Spleen (tissue), 11 donors: ENCODE results near the gene CROCC. TPM values are rescaled to one million over a fixed set of nuclear protein-coding genes. Genes with fewer than 3 reads are reported as not detected.
"Not testable (repeated sequence)": the region's sequence is repeated elsewhere in the genome, so short reads cannot be mapped to it uniquely, and the experiment has no call there.

Experiments used
- DNase-seq: peaks from one replicate; pipeline ENCODE4 v3.0.0-alpha.2; 2020
- H3K27ac ChIP-seq, 8 donors: fragments of 200-600 bp; sonication (generic) in 7 of 8; 1 replicate in 4 of 8; 2 replicates in 4 of 8; pipeline versions ENCODE4 v1.5.0 to v1.8.0; 2016 to 2021; ENCODE audit warnings: inconsistent platforms in 4 of 8, mild to moderate bottlenecking in 4 of 8, moderate library complexity in 1 of 8
- H3K27me3 ChIP-seq, 7 donors: fragments of 200-600 bp; sonication (generic) in 6 of 7; replicated peaks in 1 of 7; 1 replicate in 4 of 7; 2 replicates in 3 of 7; pipeline versions ENCODE4 v1.5.0 to v1.8.0; 2016 to 2021; ENCODE audit warnings: inconsistent platforms in 3 of 7, mild to moderate bottlenecking in 1 of 7
- H3K36me3 ChIP-seq, 6 donors: fragments of 200-600 bp; sonication (generic) in 5 of 6; 1 replicate in 4 of 6; 2 replicates in 2 of 6; pipeline versions ENCODE4 v1.5.0 to v1.8.0; 2016 to 2021; ENCODE audit warnings: inconsistent platforms in 2 of 6
- H3K4me1 ChIP-seq, 6 donors: fragments of 200-600 bp; sonication (generic) in 5 of 6; 1 replicate in 3 of 6; 2 replicates in 3 of 6; pipeline versions ENCODE4 v1.5.0 to v1.8.0; 2016 to 2021; ENCODE audit warnings: inconsistent platforms in 3 of 6
- H3K4me3 ChIP-seq, 8 donors: fragments of 200-600 bp; sonication (generic) in 7 of 8; 1 replicate in 4 of 8; 2 replicates in 4 of 8; pipeline versions ENCODE4 v1.5.0 to v1.8.0; 2016 to 2021; ENCODE audit warnings: inconsistent platforms in 4 of 8, mild to moderate bottlenecking in 4 of 8, moderate library complexity in 2 of 8
- H3K9me3 ChIP-seq, 8 donors: fragments of 200-600 bp; sonication (generic) in 7 of 8; 1 replicate in 4 of 8; 2 replicates in 4 of 8; pipeline versions ENCODE4 v1.5.0 to v1.8.0; 2016 to 2021; ENCODE audit warnings: inconsistent platforms in 4 of 8
- POLR2A ChIP-seq, 3 donors: fragments of 450-650 bp; IDR thresholded peaks; one replicate each; pipeline ENCODE4 v1.5.1; 2017; ENCODE audit warnings: antibody characterized with exemption in 3 of 3, mild to moderate bottlenecking in 1 of 3
- POLR2AphosphoS5 ChIP-seq, 3 donors: sonication (generic); formaldehyde crosslinking; IDR thresholded peaks; one replicate each; pipeline ENCODE4 v1.5.1; 2017; ENCODE audit warnings: antibody characterized with exemption in 3 of 3
- WGBS, 5 donors: extraction: QIAGEN DNeasy Blood & Tissue Kit in 3 of 5; methylation state at CpG; one replicate each; pipeline versions ENCODE4 v1.1.5 to v1.1.7; 2013 to 2018; 5-methylcytosine and 5-hydroxymethylcytosine counted together
- intact Hi-C: fragments of 100-400 bp; cut with DNase I; formaldehyde crosslinking; loops from one replicate; pipeline ENCODE4 v1.15.0; 2023; ENCODE audit warnings: low total_unique reads
- polyA plus RNA-seq, 3 donors: library from polyadenylated mRNA; stranded (reverse); fragments of 200-250 nt; gene quantifications; one replicate each; pipeline ENCODE4 v1.2.1, GENCODE V29; 2013
- total RNA-seq, 7 donors: library from RNA; depleted of rRNA in 3 of 7; stranded (reverse); fragments of >200 nt in 3 of 7; fragmentation: NEBNext Ultra II Directional in 4 of 7; extraction: Animal tissue kit (Norgen Biotek cat#: 25700) in 4 of 7; gene quantifications; one replicate each; pipeline versions ENCODE4 v1.1.0 to v1.2.1, GENCODE V29; 2016 to 2021
- TF ChIP-seq, protein P1 (sequence below), 11 experiments: fragments of 200-600 bp in 7 of 11; fragments of 450-650 bp in 4 of 11; sonication (generic) in 4 of 11; IDR thresholded peaks in 8 of 11; conservative IDR thresholded peaks in 3 of 11; 1 replicate in 7 of 11; 2 replicates in 4 of 11; pipeline versions ENCODE4 v1.4.0 to v1.8.0; 2016 to 2021; ENCODE audit warnings: antibody characterized with exemption in 11 of 11, inconsistent platforms in 4 of 11, mild to moderate bottlenecking in 1 of 11
- donor health status: healthy with polysubstance abuse.
- donor health status: DM: no; HTN: no; CAD: no; lungs with moderate emphysema.
- donor health status: DM: no; HTN: no; CAD: no.
- donor health status: Bipolar disorder and iron deficiency.
- donor health status: healthy.
- donor health status: DM: no; HTN: no; CAD: no.
- donor health status: DM: yes; HTN: yes; CAD: no.

Gene CROCC
- total and polyA plus RNA-seq, 10 donors = 14.5 to 55.4 (median 30.7) TPM

DNA sequence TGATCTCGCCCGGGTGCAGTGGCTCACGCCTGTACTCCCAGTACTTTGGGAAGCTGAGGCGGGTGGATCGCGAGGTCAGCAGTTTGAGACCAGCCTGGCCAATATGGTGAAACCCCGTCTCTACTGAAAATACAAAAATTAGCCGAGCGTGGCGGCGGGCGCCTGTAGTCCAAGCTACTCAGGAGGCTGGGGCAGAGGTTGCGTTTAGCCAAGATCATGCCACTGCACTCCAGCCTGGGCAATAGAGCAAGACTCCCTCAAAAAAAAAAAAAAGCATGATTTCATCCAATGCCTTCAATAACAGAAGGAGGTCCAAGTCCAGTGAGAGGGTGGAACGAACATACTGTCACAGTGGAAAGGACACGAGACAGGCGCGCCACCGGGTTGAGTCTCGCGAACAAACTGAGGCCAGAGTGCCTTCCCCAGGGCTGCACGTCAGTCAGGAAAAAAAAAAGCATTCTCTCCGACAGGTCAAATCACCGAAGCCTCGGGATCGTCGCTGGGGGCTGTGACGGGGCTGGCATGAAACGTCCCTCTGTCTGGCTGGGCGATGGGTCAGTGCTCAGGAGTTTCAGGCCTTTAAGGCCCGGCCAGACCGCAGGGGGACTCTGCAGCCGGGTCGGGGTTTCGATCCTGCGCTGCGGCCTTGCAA, 8.4 kb upstream of the CROCC start:
- no peak for TF ChIP-seq POLR2A (IDR thresholded peaks at IDR 0.05)
- TF ChIP-seq POLR2AphosphoS5 (IDR thresholded peaks at IDR 0.05) = no peak
- TF ChIP-seq, protein P1, sequence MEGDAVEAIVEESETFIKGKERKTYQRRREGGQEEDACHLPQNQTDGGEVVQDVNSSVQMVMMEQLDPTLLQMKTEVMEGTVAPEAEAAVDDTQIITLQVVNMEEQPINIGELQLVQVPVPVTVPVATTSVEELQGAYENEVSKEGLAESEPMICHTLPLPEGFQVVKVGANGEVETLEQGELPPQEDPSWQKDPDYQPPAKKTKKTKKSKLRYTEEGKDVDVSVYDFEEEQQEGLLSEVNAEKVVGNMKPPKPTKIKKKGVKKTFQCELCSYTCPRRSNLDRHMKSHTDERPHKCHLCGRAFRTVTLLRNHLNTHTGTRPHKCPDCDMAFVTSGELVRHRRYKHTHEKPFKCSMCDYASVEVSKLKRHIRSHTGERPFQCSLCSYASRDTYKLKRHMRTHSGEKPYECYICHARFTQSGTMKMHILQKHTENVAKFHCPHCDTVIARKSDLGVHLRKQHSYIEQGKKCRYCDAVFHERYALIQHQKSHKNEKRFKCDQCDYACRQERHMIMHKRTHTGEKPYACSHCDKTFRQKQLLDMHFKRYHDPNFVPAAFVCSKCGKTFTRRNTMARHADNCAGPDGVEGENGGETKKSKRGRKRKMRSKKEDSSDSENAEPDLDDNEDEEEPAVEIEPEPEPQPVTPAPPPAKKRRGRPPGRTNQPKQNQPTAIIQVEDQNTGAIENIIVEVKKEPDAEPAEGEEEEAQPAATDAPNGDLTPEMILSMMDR (IDR thresholded peaks at IDR 0.05 in 8 of 11, conservative IDR thresholded peaks at IDR 0.05 in 3 of 11) = no peak
- no peaks in the 10 kb centered on the region for H3K9me3 ChIP-seq
- intact Hi-C loops = no loop called here
- H3K27ac ChIP-seq = peak overlapping the region; percentile 15 to 94 (median 80)
- no peaks in the 10 kb centered on the region for H3K36me3 ChIP-seq
- H3K4me3 ChIP-seq = peak overlapping the region; percentile 39 to 94 (median 78)
- 45 to 51% (median 49%) methylated on average over 36 of the region's 36 CpGs for WGBS, 5 donors
- DNase-seq = peak; percentile 86
- peaks cover 10 to 45% (median 25%) of the 10 kb centered on the region in 6 donors for H3K4me1 ChIP-seq
- no peaks in the 10 kb centered on the region for H3K27me3 ChIP-seq

DNA sequence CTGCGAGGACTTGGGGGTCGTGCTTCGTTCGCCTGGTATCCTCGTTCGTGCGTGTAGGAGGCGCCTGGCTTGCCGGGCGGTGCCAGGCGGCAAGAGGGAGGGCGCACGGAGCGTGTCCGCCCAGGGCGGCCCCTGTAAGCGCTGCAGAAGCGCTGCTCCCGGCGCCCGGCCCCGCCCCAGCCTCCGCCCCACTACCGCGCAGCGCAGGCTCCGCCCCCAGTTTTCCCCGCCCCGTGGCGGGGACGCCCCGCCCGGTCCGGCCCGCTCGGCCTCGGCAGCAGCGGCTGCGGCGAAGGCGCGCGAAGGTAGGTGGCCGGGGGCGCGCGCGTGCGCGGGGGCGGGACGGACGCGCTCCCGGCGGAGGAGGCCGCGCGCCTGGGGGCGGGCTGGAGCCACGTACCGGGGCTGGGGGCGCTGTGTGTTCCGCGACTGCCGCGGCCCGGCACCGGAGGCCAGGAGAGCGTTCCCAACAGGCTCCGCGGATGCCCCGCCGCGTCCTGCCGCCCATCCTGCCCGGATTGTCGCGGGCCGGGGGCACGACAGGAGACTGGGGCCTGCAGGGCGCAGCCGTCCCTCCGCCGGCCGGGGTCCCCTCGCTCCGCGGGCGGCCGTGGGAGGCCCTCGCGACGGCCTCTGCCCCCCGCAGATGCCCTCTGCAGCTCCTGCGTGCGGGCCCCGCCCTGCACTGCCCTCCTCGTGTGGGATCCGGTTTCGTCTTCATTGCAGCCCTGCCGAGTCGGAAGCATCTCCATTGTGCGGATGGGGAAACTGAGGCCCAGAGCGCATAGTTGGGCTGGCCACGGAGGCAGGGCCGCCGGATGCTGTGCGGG, 7.7 kb upstream of the CROCC start:
- Histone ChIP-seq H3K27me3 (no peaks in the 10 kb centered on the region), H3K4me3 (peak overlapping the region; percentile 71 to 94 (median 86)), H3K9me3 (no peaks in the 10 kb centered on the region), H3K27ac (peak overlapping the region; percentile 65 to 94 (median 88)), H3K36me3 (no peaks in the 10 kb centered on the region), H3K4me1 (peaks cover 10 to 45% (median 25%) of the 10 kb centered on the region in 6 donors)
- TF ChIP-seq POLR2AphosphoS5 (IDR thresholded peaks at IDR 0.05) (peak; percentile 85 to 92 (median 87)), POLR2A (IDR thresholded peaks at IDR 0.05) (peak in 1 of 3 donors; percentile 74)
- TF ChIP-seq, protein P1 (IDR thresholded peaks at IDR 0.05 in 8 of 11, conservative IDR thresholded peaks at IDR 0.05 in 3 of 11) = peak in 3 of 11 experiments; percentile 9 to 48 (median 26)
- WGBS, 5 donors = 0 to 1% (median 1%) methylated on average over 34 to 109 of the region's 109 CpGs
- intact Hi-C loops = no loop called here
- peak; percentile 99 for DNase-seq

DNA sequence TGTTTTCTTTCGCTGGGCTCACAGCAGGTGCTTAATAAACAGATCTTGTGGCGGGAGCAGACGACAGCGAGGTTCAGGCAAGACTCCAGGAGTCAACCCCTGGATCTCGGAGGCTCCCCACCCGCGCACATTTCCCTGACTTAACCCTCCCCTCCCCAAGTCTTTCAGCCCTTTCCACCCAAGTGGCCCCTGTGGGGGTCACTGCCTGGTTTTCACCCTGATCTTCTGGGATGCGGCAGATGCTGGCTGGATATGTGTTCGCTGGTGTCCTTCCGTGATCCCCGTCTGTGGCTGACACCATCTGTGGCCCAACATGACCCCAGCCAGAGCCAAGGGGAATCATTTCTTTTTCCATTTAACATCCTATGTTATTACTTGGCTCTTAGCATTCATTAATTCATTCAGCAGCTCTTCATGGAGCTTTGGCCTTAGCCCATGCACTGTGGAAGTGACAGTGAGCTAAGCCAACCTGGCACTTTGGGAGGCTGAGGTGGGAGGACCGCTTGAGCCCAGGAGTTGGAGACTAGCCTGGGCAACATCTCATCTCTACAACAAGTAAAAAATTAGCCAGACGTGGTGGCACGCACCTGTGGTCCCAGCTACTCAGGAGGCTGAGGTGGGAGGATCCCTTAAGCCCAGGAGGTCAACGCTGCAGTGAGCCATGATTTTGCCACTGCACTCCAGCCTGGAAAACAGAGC, 6.7 kb upstream of the CROCC start:
- H3K27me3 ChIP-seq, intact Hi-C loops, H3K36me3 ChIP-seq, H3K9me3 ChIP-seq: not testable (repeated sequence)
- 58 to 68% (median 65%) methylated on average over 15 of the region's 15 CpGs for WGBS, 5 donors
- Histone ChIP-seq H3K4me1 (peaks cover 10 to 45% (median 25%) of the 10 kb centered on the region in 6 donors), H3K4me3 (peak overlapping the region in 6 of 8 donors; percentile 74 to 94 (median 86)), H3K27ac (peak overlapping the region in 4 of 8 donors; percentile 88 to 94 (median 90))
- peak; percentile 81 for DNase-seq

DNA sequence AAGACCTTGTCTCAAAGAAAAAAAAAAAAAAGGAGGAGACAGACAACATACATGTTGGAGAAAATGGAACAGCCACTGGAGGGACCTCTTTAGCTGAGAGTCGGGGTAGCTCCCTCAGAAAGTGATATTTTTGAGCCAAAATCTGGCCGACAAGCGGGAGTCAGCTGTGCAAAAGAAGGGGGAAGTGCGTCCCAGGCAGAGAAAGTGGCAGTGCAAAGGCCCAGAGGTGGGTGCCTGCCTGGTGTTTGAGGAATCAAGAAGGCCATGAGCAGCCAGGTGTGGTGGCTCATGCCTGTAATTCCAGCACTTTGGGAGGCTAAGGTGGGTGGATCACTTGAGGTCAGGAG, 6.1 kb upstream of the CROCC start:
- no peaks in the 10 kb centered on the region for H3K36me3 ChIP-seq
- no peaks in the 10 kb centered on the region for H3K27me3 ChIP-seq
- H3K4me3 ChIP-seq = no peak overlapping the region
- intact Hi-C loops = no loop called here
- TF ChIP-seq, protein P1 (IDR thresholded peaks at IDR 0.05 in 8 of 11, conservative IDR thresholded peaks at IDR 0.05 in 3 of 11) = no peak
- no peak for TF ChIP-seq POLR2AphosphoS5 (IDR thresholded peaks at IDR 0.05)
- TF ChIP-seq POLR2A (IDR thresholded peaks at IDR 0.05) = no peak
- H3K4me1 ChIP-seq = peaks cover 10 to 45% (median 25%) of the 10 kb centered on the region in 6 donors
- no peaks in the 10 kb centered on the region for H3K9me3 ChIP-seq
- WGBS, 5 donors = 62 to 78% (median 70%) methylated on average over 4 of the region's 4 CpGs
- no peak overlapping the region for H3K27ac ChIP-seq
- peak; percentile 69 for DNase-seq

DNA sequence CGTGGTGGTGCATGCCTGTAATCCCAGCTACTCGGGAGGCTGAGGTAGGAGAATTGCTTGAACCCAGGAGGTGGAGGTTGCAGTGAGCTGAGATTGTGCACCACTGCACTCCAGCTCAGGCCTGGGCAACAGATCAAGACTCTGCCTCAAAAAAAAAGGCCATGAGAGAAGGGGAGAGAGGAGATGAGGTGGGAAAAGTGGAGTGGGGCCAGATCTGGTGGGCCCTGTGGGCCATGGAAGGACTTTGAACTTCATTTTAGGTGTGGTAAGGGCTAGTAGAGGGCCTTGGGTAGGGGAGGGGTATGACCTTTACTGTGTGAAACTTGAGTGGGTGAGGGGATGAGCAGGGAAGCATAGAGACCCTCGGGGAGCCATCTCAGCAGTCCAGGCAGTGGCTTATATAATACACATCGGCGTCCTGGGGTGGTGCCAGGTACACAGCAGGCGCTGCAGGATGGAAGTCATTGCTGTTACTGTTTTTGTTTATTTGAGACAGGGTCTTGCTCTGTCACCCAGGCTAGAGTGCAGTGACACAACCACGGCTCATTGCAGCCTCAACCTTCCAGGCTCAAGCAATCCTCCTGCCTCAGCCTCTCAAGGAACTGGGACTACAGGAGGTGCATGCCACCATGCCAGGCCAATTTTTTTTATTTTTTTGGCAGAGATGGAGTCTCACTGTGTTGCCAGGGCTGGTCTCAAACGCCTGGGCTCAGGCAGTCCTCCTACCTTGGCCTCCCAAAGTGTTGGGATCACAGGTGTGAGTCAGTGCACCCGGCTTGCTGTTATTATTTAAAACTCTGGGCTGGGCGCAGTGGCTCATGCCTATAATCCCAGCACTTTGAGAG, 5.5 kb upstream of the CROCC start:
- WGBS, 5 donors = 82 to 94% (median 84%) methylated on average over 10 of the region's 10 CpGs
- H3K9me3 ChIP-seq, intact Hi-C loops, H3K27ac ChIP-seq, H3K4me3 ChIP-seq, H3K36me3 ChIP-seq, H3K27me3 ChIP-seq: not testable (repeated sequence)
- peak; percentile 56 for DNase-seq
- peaks cover 10 to 50% (median 28%) of the 10 kb centered on the region in 6 donors for H3K4me1 ChIP-seq
